TTC549 (cell line): ENCODE measurements around the gene DLST.

ENCODE experiments used
- FAIRE-seq: peaks from 2 replicates; lab custom pipeline; 2012; peaks lifted over from hg19 to GRCh38; lab: Jason Lieb, UNC

DLST gene

DNA sequence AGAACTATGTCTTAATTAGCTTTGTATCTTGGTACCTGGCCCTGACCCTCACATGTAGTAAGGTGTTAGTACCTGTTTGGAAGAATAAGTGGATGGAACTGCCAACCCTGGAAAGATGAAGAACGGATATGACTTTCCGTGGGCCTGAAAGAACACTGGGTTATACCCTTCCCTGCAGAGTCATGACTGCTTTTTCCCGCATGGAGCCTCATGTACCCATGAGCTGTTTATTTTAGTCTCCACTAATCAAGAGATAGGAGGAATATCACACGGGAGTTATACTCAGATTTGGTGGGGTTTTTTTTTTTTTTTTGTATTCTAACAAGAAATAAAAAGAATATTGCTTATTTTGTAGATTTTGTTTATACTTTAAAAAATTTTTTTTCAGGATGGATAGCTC is 15.9 kb downstream of the DLST start:
- no peak for FAIRE-seq

- FAIRE-seq: no peak
These were observed 16.4 kb downstream of the DLST start for GRCh38 chr14:74898083-74898482.

DNA sequence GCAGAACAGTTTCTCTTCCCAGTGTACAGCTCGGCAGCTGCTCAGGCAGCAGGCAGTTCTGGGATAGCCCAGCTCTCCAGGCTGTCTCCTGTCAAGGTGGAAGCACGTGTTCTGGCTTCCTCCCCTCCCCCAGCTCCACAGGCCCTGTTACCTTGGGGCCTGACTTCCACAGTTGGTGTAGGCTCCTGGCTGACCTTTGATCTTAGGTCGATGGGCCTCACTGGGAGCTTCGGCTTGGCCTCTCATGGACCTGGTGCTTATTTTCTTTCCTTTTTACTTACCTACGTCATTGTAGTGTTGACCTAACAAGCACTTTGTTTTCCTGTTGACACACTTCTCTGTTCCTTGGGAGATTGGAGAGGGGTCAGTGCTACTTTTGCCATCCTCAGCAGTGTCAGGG is 17.0 kb downstream of the DLST start:
- no peak for FAIRE-seq

GRCh38 chr14:74902941-74903705 is 21.4 kb downstream of the DLST start:
- FAIRE-seq: no peak

DNA sequence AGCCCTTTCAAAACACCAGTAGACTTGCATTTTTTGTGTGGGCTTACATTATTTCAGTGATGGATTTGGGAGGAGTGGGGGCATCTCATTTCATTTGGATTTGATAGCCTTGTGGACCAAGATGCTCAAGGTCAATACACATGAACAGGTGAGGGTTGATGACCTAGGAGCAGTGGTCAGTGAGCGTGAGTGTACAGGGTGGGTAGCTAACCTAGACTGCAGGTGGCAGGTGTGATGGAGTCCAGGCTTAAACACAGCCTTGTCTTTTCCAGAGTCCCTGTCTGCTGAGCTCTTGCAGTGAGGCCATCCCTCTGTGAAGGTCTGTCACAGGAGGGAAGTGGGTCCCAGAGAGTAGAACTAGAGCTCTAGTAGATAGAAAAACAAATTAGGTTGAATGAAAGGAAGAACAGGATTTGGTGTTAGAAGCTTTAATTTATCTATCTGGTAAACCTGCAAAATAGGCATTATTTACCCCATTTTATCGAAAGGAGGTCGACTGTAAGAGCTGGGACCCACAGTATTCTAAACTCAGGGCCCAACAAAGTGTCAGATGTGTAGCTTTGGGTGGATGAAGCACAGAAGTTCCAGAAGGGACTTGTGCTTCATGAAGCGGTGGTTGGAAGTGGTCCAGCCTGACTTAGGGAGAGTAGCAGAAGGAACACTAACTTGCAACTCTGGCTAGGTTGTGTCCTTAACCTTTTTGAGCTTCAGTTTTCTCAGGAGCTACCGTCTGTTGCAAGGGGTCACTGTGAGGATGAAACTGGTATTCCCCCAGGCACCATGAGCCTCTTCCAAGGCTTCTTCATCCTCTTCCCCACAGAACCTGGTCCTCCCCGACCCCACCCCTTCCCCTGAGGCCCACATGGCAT is 23.2 kb downstream of the DLST start:
- no peak for FAIRE-seq

GRCh38 chr14:74905595-74906142 is 24.0 kb downstream of the DLST start:
- FAIRE-seq: no peak

DNA sequence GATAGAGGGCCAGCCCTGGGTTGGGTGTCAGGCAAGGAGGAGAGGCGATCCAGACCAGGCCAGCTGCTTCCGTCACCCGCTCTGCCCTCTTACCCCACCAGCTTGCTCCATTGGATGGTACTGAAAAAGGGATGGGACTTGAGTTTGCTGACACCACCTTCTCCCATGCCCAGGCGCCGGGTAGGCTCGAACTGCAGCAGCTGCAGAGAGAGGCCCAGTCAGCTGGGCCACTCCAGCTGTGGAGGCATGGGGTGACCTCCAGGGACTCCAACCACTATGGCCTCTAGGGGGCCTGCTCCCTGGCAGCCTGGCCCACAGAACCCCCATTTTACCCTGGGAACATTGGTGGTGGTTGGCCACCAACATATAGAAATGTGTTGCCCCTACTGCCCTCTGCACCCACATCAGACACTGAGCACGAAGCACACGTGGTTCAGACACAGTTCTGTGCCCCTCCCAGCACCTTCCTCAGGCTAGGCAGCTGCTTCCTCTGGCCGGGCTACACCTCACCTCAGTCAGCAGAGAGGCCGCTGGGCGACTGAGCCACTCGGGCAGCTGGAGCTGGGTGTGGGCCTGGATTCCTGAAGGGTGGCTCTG is 25.3 kb downstream of the DLST start:
- no peak for FAIRE-seq

- no peak for FAIRE-seq
These were observed 26.0 kb downstream of the DLST start for GRCh38 chr14:74907744-74908143.

DNA sequence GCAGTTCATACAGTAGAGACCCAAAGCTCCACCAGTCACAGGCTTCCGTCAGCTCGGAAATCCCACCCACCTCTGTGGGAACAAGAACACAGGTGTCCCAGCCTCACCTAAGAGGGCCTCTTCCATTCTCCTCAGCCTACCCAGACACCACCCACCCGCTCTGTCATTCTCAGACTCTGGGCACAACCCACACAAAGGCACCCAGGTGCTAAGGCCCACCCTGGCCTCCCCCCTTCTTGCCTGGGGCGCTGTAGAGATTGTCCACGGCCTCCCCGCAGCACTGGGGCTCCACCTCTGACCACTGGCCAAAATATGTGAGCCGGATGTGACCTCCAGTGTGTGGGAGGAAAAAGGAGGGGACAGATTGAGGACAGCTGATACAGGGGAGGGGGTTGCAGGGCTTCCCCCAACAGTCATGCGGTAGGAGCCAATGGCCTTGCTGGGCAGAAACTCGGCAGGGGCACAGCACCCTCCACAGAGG is 27.2 kb downstream of the DLST start:
- no peak for FAIRE-seq

DNA sequence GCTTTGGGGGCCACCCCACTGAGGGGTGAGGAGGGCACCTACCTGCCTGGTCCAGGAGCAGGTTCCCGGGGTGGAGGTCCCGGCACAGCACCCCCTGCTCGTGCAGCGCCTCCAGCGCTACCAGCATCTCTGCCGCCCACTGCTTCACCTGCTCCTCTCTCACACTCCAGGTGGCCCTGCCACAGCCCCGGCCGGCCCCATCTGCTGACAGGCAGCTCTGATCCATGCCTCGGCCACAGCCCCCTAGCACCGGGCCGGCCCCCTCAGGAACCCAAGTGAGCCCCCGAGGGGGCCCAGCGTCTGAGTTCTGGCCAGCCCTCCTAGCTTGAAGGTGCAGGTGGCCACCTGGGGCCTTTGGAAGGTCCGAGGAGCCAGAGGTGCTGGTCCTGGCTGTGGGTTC is 27.8 kb downstream of the DLST start:
- FAIRE-seq: no peak

- no peak for FAIRE-seq
These were observed 28.2 kb downstream of the DLST start for GRCh38 chr14:74909911-74910310.

DNA sequence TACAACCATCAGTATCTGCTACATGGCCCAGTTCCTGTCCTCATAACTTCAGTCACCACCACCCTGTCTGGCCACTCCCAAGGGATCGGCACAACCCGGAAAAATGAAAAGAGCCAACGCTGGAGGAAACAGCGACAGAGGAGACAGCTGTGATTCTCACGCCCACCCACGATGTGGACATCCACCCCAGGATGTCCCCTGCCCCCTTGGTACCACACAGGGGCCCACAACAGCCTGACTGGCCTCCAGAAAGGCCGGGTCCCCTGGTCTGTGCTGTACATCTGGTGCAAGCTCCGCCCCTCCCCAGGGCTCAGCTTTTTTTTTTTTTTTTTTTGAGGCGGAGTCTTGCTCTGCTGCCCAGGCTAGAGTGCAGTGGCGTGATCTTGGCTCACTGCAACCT is 28.8 kb downstream of the DLST start:
- no peak for FAIRE-seq

GRCh38 chr14:74911221-74911620 is 29.5 kb downstream of the DLST start:
- FAIRE-seq: no peak

DNA sequence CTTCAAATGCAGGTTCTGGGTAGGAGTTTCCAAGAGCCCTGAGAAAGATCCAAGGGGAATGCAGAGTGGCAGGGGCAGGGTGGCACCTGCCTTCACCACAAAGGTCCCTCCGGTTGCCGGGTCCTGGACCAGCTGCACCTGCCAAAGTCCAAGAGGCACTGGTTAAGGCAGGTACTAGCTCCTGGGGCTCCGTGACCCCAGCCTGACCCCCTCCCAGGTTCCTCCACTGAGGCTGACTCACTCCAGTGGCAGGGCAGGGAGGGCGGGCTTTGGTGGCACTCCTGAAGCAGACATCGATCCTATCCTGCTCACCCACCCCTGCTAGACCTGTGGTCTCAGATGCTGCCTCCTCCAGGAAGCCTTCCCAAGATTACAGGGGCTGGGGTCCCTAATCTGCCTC is 30.0 kb downstream of the DLST start:
- no peak for FAIRE-seq

DNA sequence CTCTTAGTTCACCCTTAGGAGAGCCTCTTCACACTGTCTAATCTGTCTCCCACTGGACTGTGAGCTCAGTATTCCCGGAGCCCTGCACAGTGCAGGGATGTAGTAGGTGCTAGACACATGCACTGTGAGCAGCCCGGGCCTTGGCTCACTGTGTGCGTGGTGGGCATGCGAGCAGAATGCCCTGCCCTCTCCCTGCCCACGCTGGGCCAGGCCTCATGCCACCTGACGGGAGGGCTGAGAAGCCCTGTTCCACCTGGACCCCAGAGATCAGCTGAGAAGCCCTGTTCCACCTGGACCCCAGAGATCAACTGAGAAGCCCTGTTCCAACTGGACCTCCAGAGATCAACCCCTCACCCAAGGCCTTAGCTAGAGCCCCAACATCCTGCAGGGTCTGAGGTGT is 30.4 kb downstream of the DLST start:
- FAIRE-seq: no peak

- FAIRE-seq: no peak
These were observed 31.1 kb downstream of the DLST start for GRCh38 chr14:74912801-74913200.

DNA sequence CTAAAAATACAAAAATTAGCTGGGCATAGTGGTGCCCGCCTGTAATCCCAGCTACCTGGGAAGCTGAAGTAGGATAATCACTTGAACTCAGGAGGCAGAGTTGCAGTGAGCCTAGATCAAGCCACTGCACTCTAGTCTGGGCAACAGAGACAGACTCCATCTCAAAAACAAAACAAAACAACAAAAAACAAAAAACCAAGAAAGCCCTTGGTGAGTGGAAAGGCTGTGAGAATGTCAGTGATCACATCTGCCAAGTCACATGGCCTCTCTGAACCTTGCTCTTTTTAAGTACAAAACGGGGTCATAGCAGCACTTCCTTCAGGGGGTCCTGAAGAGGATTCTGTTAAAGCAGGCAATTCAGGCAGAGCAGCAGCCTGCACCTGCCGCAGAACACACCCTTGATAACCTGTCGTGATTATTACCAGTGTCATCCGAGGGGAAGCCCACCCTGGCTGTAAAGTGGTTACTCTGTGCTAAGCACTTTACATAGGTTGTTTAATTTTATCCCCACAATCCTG is 31.7 kb downstream of the DLST start:
- no peak for FAIRE-seq

GRCh38 chr14:74913986-74914573 is 32.4 kb downstream of the DLST start:
- peak; percentile 67 for FAIRE-seq

DNA sequence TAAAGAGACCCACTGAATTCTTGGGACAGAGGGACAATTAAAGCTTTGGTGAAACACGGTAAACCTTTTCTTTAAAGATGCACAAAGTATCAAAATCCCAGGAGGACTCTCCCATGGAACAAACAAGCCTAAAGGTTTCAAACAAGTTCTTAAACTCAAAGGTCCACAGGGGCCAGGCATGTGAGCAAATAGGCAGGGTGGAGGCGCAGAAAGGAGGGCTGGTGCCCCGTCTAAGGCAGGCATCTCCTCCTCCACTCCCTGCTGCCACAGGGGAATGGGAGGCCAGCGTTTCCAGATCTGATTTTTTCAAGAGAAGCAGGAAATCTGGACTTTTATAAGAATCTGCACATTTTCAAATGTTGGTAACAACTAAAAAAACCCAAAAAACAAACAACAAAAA is 33.7 kb downstream of the DLST start:
- FAIRE-seq: no peak

GRCh38 chr14:74915826-74916225 is 34.1 kb downstream of the DLST start:
- FAIRE-seq: no peak

DNA sequence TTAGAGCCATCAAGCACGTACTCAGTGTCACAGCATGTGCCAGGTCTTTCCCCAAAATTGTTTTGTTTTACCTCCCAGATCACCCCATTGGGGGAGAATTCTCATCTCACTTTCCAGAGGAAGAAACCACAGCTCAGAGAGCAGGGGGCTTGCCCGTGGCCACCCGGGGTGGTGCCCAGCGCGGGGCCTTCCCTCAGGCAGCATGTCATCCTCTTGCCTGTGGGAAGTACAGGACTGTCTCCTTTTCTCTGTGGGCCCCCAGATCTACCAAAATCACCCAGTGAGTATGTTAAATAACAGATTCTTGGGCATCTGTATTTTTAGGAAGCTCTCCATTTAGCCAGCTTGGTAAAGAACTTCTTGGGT is 35.4 kb downstream of the DLST start:
- FAIRE-seq: no peak

DNA sequence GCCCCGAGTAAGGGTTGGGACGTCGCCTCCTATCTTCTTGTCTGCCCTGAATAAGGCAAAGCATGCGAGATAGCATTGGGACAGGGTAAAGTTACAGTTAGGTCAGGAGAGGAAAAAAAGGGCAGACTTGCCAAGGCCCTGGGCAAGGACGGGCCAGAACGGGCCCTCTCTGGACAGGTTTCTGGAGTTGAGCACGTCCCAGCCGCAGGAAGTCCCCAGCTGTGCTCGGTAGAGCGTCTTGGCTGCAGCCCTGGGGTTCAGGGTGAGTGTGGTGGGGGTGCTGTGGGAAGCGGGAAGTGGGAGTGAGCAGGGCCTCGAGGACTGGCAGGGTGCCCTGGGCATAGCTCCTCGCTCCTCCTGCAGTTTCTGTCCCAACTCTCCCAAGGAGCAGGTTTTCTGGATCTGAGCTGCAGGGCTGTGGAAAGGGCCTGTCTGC is 35.9 kb downstream of the DLST start:
- FAIRE-seq: no peak
